Measurements from ENCODE around the gene PPP2R5C.
"Not testable (repeated sequence)": the region's sequence is repeated elsewhere in the genome, so short reads cannot be mapped to it uniquely, and the experiment has no call there.

PPP2R5C gene

GRCh38 chr14:101783260-101784016, 21.9 kb downstream of the PPP2R5C start:
- DNase-seq = no peak

- DNase-seq = no peak
These were observed 23.1 kb downstream of the PPP2R5C start for GRCh38 chr14:101784631-101785030.

- no peak for DNase-seq
These were observed 26.6 kb downstream of the PPP2R5C start for GRCh38 chr14:101788016-101788635.

GRCh38 chr14:101789222-101789621, 27.7 kb downstream of the PPP2R5C start:
- DNase-seq = no peak

GRCh38 chr14:101790232-101790631, 28.7 kb downstream of the PPP2R5C start:
- DNase-seq = no peak

- no peak for DNase-seq
These were observed 30.5 kb downstream of the PPP2R5C start for GRCh38 chr14:101791919-101792572.

GRCh38 chr14:101796016-101796415, 34.5 kb downstream of the PPP2R5C start:
- no peak for DNase-seq

GRCh38 chr14:101796479-101796878, 35.0 kb downstream of the PPP2R5C start:
- DNase-seq = no peak

- no peak for DNase-seq
These were observed 36.3 kb downstream of the PPP2R5C start for GRCh38 chr14:101797856-101798255.

- not testable (repeated sequence) for DNase-seq
These were observed 42.9 kb downstream of the PPP2R5C start for GRCh38 chr14:101804373-101804772.

- DNase-seq = not testable (repeated sequence)
These were observed 44.7 kb downstream of the PPP2R5C start for GRCh38 chr14:101806252-101806651.

- peak; percentile 17 to 60 for DNase-seq
These were observed 46.6 kb downstream of the PPP2R5C start for GRCh38 chr14:101808020-101808641.

- no peak for DNase-seq
These were observed 47.6 kb downstream of the PPP2R5C start for GRCh38 chr14:101808894-101809670.

- peak; percentile 90 to 92 for DNase-seq
These were observed 48.4 kb downstream of the PPP2R5C start for GRCh38 chr14:101809671-101810514.

GRCh38 chr14:101810897-101811621, 49.5 kb downstream of the PPP2R5C start:
- DNase-seq = no peak

GRCh38 chr14:101812071-101812470, 50.6 kb downstream of the PPP2R5C start:
- peak in 1 of 2 experiments; percentile 36 for DNase-seq

- DNase-seq = no peak
These were observed 51.8 kb downstream of the PPP2R5C start for GRCh38 chr14:101813171-101813759.

- DNase-seq = no peak
These were observed 52.3 kb downstream of the PPP2R5C start for GRCh38 chr14:101813833-101814232.

- DNase-seq = no peak
These were observed 53.4 kb downstream of the PPP2R5C start for GRCh38 chr14:101814934-101815333.

- DNase-seq = no peak
These were observed 54.5 kb downstream of the PPP2R5C start for GRCh38 chr14:101815994-101816393.
